Left colon (tissue), 2 donors: Measurements from ENCODE around the gene DUS2. TPM values are rescaled to one million over a fixed set of nuclear protein-coding genes. Genes with fewer than 3 reads are reported as not detected.
A peak's percentile ranks its signal among the peaks of the same experiment; 100 is the strongest.
"Not testable (repeated sequence)": the region's sequence is repeated elsewhere in the genome, so short reads cannot be mapped to it uniquely, and the experiment has no call there.

Experiments
- ATAC-seq: fragments of 200-7000 bp; cut with Tn5 transposase; one replicate; pipeline ENCODE4 v1.9.1; 2020; ENCODE audit warnings: mild to moderate bottlenecking, moderate library complexity
- DNase-seq, 2 donors: peaks; one replicate each; pipeline ENCODE4 v3.0.0-alpha.2; 2020
- intact Hi-C, 2 donors: fragments of 100-400 bp; cut with DNase I in 1 of 2; cut with micrococcal nuclease in 1 of 2; formaldehyde crosslinking; loops; one replicate each; pipeline versions ENCODE4 v1.11.2 to v1.14.0; 2022; cut with DNase I, micrococcal nuclease
- total RNA-seq, 2 donors: library from RNA; stranded (reverse); fragmentation: NEBNext Ultra II Directional; extraction: Animal tissue kit (Norgen Biotek cat#: 25700); gene quantifications; one replicate each; pipeline ENCODE4 v1.2.1, GENCODE V29; 2021
- donor health status: DM: no; HTN: no; CAD: no.
- donor health status: DM: yes; HTN: yes; CAD: no.

Gene DUS2
- total RNA-seq, 2 donors from 2014 or later: 14.1 to 17.4 TPM

GRCh38 chr16:68084504-68085258 lies 61.6 kb downstream of the DUS2 start:
- intact Hi-C loops: loop anchor here in 1 of 2 donors (5.0 kb wide), 1 partner anchor 143 kb away; no protein-coding TSS in a partner anchor
- ATAC-seq: peak; percentile 61

DNA sequence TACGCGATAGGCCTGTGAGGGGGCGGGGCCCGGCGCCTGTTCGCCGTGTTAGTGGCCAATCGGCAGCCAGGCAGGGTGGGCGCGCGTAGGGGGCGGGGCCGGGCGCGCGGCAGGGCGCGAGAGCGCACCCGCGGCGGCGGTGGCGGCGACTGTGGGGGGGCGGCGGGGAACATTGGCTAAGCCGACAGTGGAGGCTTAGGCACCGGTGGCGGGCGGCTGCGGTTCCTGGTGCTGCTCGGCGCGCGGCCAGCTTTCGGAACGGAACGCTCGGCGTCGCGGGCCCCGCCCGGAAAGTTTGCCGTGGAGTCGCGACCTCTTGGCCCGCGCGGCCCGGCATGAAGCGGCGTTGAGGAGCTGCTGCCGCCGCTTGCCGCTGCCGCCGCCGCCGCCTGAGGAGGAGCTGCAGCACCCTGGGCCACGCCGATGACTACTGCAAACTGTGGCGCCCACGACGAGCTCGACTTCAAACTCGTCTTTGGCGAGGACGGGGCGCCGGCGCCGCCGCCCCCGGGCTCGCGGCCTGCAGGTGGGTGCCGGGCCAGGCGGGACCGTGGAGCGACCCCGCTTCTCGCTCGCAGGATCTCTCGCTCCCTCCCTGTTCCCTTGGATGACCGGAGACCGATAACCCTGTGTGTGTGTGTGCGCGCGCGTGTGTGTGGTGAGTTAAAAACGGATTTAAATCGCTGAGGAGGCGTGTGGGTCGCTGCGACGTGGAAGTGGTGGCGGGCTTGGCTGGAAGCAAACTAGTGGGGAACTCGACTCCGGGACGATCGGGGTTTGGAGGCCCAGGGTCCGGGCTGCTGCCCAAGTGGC lies 62.4 kb downstream of the DUS2 start, which contains the start of gene NFATC3:
NFATC3 (plus strand) TSS at position 112 of the 813 bp plus-strand sequence; CDS start at position 424, 312 bp downstream.
- intact Hi-C loops: loop anchor here in 1 of 2 donors (5.0 kb wide), 1 partner anchor 142 kb away; no protein-coding TSS in a partner anchor
- peak; percentile 99 for DNase-seq
- peak; percentile 83 for ATAC-seq

More at GRCh38 chr16:68084504-68085258, 61.6 kb downstream of the DUS2 start:
- peak; percentile 91 to 92 for DNase-seq

GRCh38 chr16:68086336-68086841 lies 63.3 kb downstream of the DUS2 start:
- ATAC-seq (peak; percentile 19), DNase-seq (no peak)
- intact Hi-C loops: loop anchor here in 1 of 2 donors (5.0 kb wide), 1 partner anchor 141 kb away; no protein-coding TSS in a partner anchor

- intact Hi-C loops: loop anchor here in 1 of 2 donors (5.0 kb wide), 1 partner anchor 140 kb away; no protein-coding TSS in a partner anchor
- DNase-seq (no peak), ATAC-seq (no peak)
These were observed 63.8 kb downstream of the DUS2 start for GRCh38 chr16:68086860-68087268.

DNA sequence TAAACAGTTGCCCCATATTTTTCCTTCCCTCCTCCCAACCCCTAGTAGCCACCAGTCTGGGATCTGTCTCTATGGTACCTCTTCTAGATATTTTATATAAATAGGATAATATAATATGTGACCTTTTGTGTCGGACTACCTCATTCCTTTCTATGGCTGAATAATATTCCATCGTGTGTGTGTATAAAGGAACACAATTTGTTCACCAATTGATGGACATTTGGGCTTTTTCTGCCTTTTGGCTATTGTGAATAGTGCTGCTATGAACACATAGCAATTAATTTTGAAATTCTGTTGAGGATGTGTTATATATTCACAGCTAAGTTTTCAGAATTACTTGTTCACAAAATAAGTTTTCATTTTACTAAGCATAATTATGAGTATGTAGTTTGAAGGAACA lies 64.6 kb downstream of the DUS2 start:
- intact Hi-C loops: loop anchor here in 1 of 2 donors (5.0 kb wide), 1 partner anchor 140 kb away; no protein-coding TSS in a partner anchor
- DNase-seq: no peak
- ATAC-seq: no peak

- DNase-seq (no peak), ATAC-seq (no peak)
- intact Hi-C loops: loop anchor here in 1 of 2 donors (5.0 kb wide), 1 partner anchor 139 kb away; no protein-coding TSS in a partner anchor
These were observed 65.3 kb downstream of the DUS2 start for GRCh38 chr16:68088130-68088972.

DNA sequence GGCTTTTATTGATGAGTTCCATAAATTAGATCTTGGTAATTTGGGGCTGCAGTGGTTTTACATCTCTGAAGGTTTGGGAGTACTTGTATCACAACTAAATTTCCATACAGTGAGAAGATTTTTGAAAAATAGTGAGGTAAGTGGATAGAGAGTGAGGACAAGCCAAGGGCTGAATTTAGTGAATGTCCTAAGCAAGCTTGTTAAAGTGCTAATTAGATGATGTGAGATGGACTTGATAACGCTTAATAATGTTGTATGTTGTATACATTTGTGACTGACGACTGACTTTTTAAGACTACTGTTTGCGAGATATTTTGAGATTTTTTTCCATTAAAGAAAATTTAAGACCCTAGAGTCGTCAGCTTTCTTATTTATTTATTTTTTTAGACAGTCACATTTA lies 66.0 kb downstream of the DUS2 start:
- ATAC-seq: no peak
- DNase-seq: no peak
- intact Hi-C loops: loop anchor here in 1 of 2 donors (5.0 kb wide), 1 partner anchor 138 kb away; no protein-coding TSS in a partner anchor

DNA sequence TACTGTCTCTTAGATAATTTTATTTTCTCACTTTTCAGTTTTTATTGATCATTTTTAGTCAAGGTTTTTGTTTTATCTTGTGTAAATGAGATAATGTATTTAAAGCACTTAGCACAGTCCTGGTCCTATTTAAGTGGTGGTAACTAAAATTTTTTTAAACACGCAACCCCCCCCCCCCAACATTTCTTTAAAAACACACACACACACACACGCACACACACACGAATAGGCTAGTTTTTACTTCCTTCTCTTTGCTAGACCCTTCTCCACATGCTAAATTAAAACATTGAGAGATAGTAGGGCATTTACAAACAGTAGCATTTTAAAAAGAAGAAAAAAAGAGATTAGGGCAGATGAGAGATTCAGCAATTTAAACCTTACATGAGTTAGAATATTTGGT lies 67.0 kb downstream of the DUS2 start:
- DNase-seq (peak in 1 of 2 donors; percentile 15), ATAC-seq (no peak)
- intact Hi-C loops: loop anchor here (5.0 to 10.0 kb wide), 2 partner anchors 37 to 135 kb away; no protein-coding TSS in a partner anchor

DNA sequence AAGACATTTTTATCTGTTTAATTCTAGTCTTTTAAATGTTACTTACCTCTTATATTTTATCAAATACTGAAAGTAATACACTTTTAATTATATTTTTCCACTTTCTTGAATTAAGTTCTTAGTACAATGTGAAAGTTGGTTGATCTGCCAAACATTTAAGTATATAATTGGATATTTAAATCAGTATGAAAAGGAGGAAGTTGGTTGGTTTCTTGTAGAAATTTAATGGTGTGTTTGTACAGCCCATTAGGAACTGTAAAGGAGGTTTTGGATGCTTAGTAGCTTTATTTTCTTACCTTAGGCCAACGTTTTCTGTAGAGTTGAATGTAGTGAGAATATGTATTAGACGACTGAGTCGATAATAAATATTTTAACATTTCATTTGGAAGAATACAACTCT lies 67.4 kb downstream of the DUS2 start:
- no peak for ATAC-seq
- no peak for DNase-seq
- intact Hi-C loops: loop anchor here (5.0 to 10.0 kb wide), 2 partner anchors 37 to 134 kb away; no protein-coding TSS in a partner anchor

DNA sequence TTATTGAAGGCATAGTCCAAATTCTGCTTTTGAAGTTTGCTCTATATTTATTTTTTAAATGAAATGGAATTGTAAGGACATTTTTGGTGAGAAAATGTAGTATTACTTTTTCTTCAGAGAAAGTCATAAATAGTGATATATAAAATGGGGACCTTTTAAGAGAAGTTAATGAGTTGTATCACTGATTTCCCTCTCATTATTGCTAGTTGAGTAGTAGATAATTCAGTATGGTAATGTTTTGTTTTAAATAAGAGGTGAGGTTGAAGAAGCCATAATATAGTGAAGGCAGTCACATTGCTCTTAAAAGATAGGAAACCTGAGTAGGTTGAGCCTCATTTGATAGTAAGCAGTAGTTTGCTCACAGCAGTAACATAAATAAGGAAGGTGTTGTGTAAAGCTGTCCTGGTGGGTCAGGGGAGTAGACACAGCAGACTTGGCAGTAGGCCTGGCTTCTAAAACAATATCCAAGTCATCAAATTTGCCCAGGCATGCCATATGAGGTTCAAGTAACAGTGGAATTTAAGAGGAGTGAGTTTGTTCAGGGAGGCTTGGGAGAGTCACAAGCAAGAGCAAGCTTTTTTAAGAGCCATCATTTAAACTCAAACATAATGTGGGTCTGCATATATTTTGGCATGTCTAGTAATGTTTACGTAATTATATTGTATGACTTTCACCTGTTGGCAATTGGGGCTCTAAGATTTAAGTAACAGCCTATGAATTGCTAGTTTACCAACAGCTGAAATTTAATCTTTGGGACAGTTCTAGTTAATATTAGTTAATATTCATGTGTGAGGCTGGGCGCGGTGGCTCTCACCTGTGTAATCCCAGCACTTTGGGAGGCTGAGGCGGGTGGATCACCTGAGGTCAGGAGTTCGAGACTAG lies 68.5 kb downstream of the DUS2 start:
- no peak for DNase-seq
- intact Hi-C loops: loop anchor here (5.0 to 10.0 kb wide), 2 partner anchors 36 to 133 kb away; no protein-coding TSS in a partner anchor
- ATAC-seq: peak; percentile 54

- ATAC-seq, DNase-seq: not testable (repeated sequence)
- intact Hi-C loops: loop anchor here (5.0 to 10.0 kb wide), 2 partner anchors 35 to 133 kb away; no protein-coding TSS in a partner anchor
These were observed 69.2 kb downstream of the DUS2 start for GRCh38 chr16:68092275-68092674.

- ATAC-seq (no peak), DNase-seq (no peak)
- intact Hi-C loops: loop anchor here (5.0 to 10.0 kb wide), 2 partner anchors 33 to 131 kb away; no protein-coding TSS in a partner anchor
These were observed 70.9 kb downstream of the DUS2 start for GRCh38 chr16:68093816-68094613.

GRCh38 chr16:68094614-68094934 lies 71.5 kb downstream of the DUS2 start:
- ATAC-seq: no peak
- DNase-seq: no peak
- intact Hi-C loops: loop anchor here (5.0 to 10.0 kb wide), 2 partner anchors 33 to 130 kb away; no protein-coding TSS in a partner anchor

- ATAC-seq (no peak), DNase-seq (no peak)
- intact Hi-C loops: loop anchor here in 1 of 2 donors (10.0 kb wide), 1 partner anchor 128 kb away; no protein-coding TSS in a partner anchor
These were observed 73.4 kb downstream of the DUS2 start for GRCh38 chr16:68096491-68096890.

DNA sequence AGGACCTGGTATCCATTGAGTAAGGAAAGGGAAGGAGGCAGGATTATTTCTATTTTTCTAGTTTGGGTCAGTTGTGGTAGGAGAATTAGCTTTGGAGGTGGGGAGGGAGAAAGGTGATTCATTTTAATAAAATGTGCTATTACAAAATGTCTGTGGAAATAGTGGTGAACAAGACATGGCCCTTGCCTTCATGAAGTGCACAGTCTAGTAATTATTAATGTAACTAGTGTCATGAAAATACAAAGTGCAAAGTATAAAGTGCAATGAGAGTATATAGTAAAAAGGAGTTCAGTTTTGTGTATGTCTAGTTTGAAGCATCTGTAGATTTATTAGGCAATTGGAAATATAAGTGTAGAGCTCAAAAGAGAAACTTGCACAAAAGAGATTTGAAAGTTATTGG lies 74.0 kb downstream of the DUS2 start:
- ATAC-seq (peak; percentile 67), DNase-seq (no peak)
- intact Hi-C loops: loop anchor here in 1 of 2 donors (10.0 kb wide), 1 partner anchor 128 kb away; no protein-coding TSS in a partner anchor

GRCh38 chr16:68097895-68098294 lies 74.8 kb downstream of the DUS2 start:
- DNase-seq: no peak
- no peak for ATAC-seq
- intact Hi-C loops: loop anchor here in 1 of 2 donors (10.0 kb wide), 1 partner anchor 127 kb away; no protein-coding TSS in a partner anchor
